ENCODE results near the gene SPAM1.

- TF ChIP-seq CTCF (IDR thresholded peaks at IDR 0.05 in 8 of 11, conservative IDR thresholded peaks at IDR 0.05 in 3 of 11) = no peak
- TF ChIP-seq POLR2A (IDR thresholded peaks at IDR 0.05) = no peak
Measured at GRCh38 chr7:123929107-123929506, 4.1 kb downstream of the SPAM1 start.
